Activated CD8-positive, alpha-beta memory T cell treated with anti-CD3 and anti-CD28 coated beads for 36 hours (primary cell): ENCODE data around the gene SCFD2. TPM values are rescaled to one million over a fixed set of nuclear protein-coding genes. Genes with fewer than 3 reads are reported as not detected.
"Not testable (repeated sequence)": the region's sequence is repeated elsewhere in the genome, so short reads cannot be mapped to it uniquely, and the experiment has no call there.

Experiments used
- CTCF ChIA-PET: fragments of 350-600 bp; sonication (Branson Sonifier 250); formaldehyde crosslinking; loops from one replicate; lab custom pipeline; 2021; ENCODE audit warnings: antibody characterized with exemption; lab: Charles Lee
- POLR2A ChIA-PET: fragments of 350-600 bp; sonication (Branson Sonifier 250); formaldehyde crosslinking; loops from one replicate; lab custom pipeline; 2021; ENCODE audit warnings: antibody characterized with exemption; lab: Charles Lee
- total RNA-seq, 2 experiments: library from RNA; stranded (reverse); gene quantifications; one replicate each; pipeline ENCODE4 v1.2.3, GENCODE V29; 2021

Gene SCFD2
- total RNA-seq, 2 experiments from 2014 or later, result 29.3 to 29.7 TPM

DNA sequence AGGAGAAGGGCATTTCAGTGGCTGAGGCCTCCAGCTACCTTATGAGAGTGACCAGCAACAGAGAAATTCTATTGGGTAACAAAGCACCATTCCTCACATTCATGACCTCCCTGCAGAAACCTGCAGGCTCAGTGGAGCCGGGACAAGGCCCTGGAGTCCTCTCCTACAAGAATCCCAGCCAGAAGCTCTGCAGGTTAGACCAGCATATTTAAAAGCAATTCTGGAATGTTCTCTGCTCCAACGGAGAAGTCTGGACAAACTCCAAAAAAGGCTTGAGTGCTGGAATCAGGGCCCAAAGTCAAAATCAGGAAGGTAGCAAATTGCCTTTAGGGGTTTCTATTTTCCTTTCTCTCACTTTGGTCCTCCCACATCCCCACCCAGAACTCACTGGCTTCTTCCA, 202.9 kb downstream of the SCFD2 start:
- POLR2A ChIA-PET, result no interaction called here
- CTCF ChIA-PET, result no interaction called here

DNA sequence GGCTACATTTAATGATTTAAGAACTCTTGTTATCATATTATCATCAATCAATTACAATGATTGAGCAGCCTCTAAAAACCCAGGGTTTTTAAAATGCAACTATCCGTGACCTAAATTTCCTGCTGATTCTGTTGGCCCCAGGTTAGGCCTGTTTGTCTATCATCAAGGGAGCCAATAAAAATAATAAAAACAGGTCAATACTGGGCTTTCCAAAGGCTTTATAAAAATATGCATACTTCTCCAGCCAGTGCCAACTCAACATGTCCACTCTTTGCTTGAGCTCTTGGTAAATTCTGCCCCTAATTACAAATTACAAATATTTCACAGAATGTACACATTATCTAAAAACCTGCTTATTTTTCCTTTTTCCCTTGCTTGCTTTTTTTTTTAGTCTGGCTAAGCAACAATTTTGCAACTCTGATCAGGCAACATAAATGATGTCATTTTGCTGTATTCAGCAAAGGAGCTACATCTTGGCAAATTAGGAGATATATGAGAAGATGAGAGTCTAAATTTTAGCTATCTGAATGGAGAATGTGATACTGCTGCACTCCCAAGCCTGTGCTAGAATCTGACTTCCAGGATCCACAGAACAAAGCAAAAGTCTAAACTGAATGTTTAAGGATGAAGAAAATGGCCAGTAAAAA, 204.0 kb downstream of the SCFD2 start:
- CTCF ChIA-PET, result no interaction called here
- POLR2A ChIA-PET, result no interaction called here

DNA sequence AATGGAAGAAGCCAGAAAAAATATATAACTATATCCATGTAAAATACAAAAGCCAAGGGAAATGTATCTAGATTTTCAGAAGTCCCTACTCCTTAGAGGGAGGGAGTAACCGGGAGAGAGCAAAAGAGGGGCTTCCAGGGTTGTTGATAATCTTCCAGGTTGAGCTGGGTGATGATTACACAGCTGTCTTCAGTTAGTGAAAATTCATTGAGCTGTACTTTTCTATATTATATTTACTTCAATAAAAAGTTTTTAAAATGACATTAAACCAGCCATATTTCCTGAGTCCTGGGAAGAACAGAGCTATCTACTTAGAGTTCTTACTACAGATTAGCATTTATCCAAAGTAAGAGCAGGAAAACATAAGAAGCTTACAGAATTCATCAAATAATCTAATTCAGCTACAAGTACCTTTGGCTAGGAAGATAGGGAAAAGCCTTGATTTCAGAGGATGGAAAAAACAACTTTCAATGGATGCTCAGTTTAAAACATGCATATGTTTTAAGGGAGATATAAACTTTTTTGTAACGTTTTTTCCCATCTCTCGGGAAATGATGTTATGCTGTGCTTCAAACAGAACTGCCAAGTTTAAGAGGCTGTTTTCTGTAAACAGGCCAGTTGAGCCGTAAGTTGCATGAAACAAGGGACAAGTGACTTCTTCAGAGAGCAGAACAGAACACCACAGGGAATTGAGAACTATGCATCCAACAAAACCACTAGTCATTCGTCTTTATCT, 204.6 kb downstream of the SCFD2 start:
- ChIA-PET CTCF (no interaction called here), POLR2A (no interaction called here)

DNA sequence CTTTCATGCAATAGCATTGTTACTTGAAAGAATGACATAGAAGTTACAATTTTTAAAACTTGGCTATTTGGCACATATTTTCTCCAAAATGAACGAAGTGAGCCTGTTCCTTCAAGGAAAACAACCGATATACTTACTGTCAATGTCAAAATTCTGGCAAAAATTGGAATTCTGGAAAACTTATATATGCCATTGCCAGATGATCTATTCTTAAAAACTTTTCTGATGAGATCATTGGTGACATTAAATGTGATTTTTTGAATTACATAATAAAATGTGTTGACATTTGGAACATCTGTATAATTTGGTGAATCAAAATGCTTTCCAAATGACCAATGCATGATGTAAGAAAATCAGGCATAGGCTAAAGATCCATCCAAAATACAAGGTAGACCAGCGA, 209.0 kb downstream of the SCFD2 start:
- POLR2A ChIA-PET, result no interaction called here
- CTCF ChIA-PET, result no interaction called here

DNA sequence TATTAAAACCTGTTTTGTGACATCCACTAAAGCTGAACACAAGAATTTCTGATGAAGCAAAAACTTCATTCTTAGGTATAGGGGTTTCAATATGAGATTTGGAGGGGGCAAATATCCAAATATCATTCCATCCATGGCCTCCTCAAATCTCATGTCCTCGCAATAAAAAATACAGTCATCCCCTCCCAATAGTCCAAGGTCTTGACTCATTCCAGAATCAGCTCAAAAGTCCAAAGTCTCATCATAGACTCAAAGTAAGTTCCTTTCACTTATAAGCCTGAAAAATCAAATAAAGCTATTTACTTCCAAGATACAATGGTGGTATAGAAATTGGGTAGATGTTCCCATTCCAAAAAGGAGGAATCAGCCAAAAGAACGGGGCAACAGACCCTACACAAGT, 213.4 kb downstream of the SCFD2 start:
- POLR2A ChIA-PET, result interaction anchor here (0.6 kb wide), 1 partner anchor 704 kb away, joined by 3 read pairs; no protein-coding TSS in a partner anchor
- CTCF ChIA-PET, result no interaction called here

DNA sequence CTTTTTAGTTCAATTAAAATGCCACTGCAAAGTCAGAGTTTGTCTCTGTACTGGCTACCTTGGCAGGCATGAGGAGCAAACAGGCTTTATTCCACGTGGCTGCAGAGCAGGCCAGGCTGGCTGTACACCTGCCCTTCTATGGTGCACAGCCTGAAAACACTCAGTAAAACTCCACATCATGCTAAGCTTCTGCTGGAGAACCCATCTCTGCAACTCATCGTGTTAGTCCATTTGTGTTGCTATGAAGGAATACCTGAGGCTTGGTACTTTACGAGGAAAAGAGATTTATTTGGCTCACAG, 214.4 kb downstream of the SCFD2 start:
- ChIA-PET POLR2A (no interaction called here), CTCF (interaction anchor here (0.6 kb wide), 1 partner anchor 32 kb away, joined by 3 read pairs; no protein-coding TSS in a partner anchor)

DNA sequence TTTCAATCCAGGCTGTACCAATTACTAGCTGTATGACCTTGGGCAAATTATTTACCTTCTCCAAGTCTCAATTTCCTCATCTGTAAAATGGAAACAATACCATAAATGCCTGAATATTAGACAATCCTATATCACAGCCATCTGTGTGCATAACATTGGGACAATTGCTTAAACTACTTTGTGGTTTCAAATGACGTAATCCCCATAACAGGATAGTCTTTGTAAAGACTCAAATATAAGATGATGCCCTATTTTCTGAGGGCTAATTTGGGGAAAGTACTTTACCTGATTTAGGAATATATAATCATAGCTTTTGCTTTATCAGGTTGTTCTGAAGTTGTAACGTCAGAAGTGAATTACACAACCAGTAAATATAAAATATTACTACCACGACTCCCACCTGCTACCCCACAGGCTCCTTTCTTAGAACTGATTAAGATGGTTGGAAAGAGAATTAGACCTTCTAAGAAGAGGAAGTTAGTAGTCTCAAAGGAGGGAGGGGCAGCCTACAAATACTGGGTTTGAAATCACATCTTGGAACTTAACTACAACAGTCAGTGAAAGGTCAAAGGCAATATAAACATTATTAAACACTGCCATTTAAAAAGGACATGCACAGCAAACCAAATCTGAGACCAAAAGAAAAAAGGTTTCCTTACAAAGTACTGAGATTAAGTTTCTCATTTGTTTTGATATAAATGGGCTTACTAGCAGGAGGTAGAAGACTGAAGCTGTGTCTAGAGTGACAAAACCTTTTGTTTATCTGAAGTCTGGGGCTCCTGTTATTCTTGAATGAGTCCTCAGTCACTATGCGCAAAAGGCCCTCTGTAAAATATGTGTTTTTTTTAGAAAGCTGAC, 215.0 kb downstream of the SCFD2 start:
- CTCF ChIA-PET, result no interaction called here
- POLR2A ChIA-PET, result no interaction called here

DNA sequence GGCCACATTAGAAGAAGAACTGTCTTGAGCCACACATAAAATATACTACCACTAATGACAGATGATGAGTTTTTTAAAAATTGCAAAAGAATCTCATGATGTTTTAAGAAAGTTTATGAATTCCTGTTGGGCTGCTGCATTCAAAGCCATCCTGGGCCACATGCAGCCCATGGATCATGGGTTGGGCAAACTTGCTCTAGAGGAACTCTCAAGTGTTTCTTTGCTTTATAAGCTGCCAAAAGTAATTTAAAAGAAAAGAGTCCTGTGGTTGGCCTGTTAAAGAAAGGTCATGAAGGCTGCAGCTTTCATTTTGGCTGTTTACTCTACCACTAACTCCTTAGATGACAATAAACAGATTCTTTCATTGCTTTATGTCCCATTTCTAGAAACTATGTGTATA, 218.2 kb downstream of the SCFD2 start:
- POLR2A ChIA-PET, result no interaction called here
- CTCF ChIA-PET, result no interaction called here

DNA sequence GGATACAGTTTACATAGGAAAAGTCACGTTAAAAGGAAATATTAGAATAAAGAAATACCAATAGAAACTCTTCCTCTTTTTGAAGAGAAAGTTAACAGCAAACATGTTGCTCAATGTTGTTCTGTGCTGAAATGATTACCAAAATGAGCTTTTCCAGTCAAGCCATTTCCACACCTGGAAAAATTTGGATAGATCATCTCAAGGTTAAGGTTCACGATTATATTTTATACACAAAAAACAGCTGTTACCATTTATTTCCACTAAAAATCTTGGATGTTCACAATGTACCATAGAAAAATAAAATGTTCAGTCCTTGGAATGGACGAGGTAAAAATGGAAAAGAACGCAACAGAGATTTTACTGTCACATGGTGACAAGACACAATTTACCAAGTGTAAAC, 218.7 kb downstream of the SCFD2 start:
- CTCF ChIA-PET, result no interaction called here
- POLR2A ChIA-PET, result no interaction called here

DNA sequence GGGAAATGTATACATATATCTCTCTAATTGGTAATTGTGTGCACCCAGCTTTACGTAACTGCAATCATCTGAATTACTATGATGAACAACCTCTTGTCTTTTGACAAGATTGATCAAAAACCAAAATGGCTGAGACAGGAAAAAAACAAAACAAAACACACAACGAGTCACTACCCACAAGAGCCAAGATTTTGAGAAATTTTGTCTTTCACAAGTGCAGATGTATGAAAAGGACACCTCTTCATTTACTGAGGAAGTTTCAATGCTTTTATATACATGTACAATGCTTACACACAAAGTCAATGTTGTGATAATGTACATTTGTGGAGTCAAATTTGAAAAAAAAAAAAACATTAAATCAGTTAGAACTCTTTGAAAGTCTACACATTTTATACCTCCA, 224.6 kb downstream of the SCFD2 start:
- POLR2A ChIA-PET, result no interaction called here
- CTCF ChIA-PET, result interaction anchor here (0.7 kb wide), 1 partner anchor 1093 kb away, joined by 3 read pairs; no protein-coding TSS in a partner anchor

DNA sequence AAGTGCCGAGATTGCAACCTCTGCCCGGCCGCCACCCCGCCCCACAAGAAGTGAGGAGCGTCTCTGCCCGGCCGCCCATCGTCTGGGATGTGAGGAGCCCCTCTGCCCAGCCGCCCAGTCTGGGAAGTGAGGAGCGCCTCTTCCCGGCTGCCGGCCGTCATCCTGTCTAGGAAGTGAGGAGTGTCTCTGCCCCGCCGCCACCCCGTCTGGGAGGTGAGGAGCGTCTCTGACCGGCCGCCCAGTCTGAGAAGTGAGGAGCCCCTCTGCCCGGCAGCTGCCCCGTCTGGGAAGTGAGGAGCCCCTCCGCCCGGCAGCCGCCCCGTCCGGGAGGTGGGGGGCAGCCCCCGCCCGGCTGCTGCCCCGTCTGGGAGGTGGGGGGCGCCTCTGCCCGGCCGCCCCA, 226.6 kb downstream of the SCFD2 start:
- POLR2A ChIA-PET, CTCF ChIA-PET: not testable (repeated sequence)

DNA sequence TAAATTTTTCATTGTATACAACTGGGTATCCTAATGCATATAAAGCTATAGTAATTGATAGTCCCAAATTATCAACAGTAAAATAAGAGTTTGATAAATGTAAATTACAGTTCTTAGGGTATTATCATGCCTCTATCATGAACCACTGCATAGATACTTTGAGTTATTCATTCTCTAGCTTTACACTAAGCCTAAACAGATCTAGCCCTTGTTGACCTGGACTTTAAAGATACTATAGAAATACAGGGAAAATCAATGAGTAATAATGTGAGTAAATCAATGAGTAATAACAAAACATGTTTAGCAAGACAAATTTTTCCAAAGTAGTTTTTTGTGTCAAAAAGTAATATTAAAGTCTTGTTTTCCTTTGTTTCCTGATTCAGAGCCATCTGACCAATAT, 228.4 kb downstream of the SCFD2 start:
- ChIA-PET POLR2A (no interaction called here), CTCF (no interaction called here)

DNA sequence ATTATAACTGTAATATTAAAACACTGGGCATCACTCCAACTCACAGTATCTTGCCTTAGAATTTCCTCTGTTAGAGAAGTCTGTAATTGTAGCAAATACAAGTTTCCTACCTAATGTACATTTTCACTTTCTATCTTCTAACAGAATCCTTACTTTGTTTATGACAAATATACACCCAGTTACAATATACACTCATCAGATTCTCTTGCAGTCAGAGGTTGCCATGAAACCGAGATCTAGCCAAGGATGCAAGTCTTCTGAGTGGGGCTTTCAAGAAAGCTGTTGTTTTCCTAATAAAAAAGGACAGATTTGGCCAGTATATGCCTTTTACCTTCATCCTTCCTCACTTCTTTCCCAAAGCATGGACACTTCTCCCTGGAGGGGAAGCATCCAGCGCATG, 228.9 kb downstream of the SCFD2 start:
- CTCF ChIA-PET, result no interaction called here
- POLR2A ChIA-PET, result no interaction called here

DNA sequence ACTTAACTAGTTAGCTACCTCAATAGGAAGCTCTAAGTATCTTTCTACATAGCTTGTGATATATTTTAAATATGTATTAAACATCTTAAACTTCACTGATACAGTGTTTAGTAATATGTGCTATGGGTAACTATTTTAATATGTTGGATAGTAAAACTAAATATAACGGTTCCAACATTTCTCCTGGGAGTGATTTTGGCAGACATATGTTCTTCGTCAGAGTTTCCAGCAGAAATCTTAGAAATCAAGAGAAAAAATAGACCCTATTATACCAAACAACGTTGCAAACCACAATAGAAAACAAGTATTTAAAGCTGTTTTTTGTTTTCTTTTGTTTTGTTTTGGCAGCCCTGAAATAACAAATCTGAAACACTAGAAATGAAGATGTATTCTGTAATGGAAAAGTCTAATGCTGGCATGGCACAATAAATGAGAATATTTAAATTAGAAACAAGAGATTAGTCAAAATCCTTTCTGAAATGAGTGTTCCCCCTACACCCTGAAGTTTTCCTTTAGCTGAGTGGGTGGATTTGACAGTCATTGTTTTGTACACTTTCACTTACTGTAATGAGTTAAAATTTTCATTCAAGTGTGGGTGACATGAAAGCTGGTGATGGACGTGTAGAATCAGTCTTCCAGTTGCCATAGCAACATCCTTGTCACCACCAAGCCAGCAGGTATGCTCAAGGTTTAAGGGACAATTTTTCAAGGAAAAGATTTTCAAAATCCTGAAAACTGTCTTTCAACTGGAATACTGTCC, 233.5 kb downstream of the SCFD2 start:
- ChIA-PET CTCF (no interaction called here), POLR2A (interaction anchor here (1.3 kb wide), 1 partner anchor 420 kb away, joined by 3 read pairs; no protein-coding TSS in a partner anchor)

DNA sequence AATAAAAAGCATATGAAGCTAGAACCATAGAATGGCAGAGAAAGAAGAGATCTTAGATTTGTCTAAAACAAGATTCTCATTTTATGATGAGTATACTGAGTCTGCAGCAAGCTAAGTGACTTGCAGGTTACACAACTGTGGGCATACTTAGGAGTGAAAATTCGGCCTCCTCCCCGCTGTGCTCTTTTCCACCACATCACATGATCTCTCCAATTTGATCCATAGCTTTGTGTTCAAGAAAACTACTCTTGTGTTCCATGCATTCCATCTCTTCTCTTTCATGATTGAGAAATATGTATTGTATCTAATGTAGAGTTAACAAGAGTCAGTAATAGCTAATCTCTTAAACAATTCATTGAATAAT, 234.3 kb downstream of the SCFD2 start:
- CTCF ChIA-PET, result no interaction called here

DNA sequence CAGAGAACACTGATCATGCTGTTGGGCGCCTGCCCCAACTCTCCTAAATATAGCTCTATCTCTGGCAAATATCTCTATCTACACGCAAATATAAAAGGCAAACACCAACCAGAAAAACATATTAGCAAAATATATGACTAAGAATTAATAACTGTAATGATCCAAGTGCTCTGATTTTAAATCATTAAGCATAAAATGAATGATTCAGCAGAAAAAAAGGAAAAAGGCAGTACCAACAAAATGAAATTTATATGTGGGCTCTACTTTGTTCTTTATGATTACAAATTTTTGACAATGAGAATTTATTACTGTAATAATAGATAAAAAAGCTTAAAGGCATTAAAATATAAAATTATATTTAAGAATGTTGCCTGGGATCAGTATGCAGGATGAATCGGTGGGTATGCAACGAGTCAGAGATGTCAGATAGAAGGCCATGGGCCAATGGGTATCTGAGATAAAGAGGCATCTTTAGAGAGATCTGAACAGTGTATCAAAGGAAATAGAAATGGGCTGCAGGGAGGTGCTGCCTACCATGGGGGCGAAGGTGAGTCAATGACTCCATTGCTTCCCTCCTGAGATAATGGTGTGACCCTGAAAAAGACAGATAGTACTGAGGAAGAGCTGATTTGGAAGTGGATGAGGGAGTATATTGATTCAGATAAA, 234.8 kb downstream of the SCFD2 start:
- CTCF ChIA-PET, result no interaction called here
- POLR2A ChIA-PET, result no interaction called here

More for the DNA sequence above, 234.3 kb downstream of the SCFD2 start:
- POLR2A ChIA-PET, result no interaction called here

DNA sequence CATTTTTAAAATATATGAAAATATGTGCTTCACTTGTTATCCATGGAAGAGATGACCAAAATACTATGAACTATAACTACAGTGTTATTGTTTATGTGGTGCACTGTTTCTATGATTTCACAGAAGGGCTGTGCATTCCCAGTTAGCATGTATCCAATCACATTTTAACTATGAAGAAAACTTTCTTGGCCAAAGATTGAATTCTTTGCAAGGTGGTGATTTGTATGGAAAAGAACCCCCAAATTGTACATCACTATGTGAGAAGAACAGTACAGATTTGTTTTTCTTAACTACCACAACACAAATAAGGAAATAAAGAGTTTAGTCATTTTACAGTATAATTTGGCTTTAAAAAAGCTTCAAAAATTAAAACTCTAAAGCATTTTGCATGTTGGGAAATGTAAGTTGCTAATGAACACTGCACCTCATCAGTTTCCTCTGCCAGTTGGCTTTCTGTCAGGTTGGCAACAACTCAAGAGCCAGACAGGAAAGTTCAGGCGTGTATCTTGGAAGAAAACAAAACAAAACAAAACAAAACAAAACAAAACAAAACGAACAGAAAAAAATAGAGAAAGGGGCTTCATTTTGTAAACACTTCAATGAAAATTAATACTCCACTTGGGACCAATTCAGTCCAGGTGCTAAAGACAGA, 237.0 kb downstream of the SCFD2 start:
- ChIA-PET CTCF (no interaction called here), POLR2A (no interaction called here)

DNA sequence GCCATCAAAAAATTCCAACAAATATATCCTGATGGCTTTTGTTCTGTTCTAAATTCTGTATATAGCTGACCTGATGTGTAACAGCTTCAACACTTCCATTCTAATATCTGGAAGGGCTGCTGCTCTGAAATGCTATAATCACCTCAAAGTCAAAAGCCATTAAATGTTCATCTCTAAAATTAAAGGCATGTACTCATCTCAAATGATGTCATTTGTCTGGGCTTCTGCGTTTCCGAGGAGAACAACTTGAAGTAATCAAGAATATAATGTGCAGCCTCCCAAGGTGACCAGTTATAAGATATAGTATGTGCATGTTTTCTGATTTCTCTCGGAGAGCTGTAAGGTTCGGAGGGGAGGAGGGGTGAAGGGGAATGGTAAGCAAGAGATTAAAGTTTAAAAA, 237.6 kb downstream of the SCFD2 start:
- POLR2A ChIA-PET, result no interaction called here
- CTCF ChIA-PET, result no interaction called here

DNA sequence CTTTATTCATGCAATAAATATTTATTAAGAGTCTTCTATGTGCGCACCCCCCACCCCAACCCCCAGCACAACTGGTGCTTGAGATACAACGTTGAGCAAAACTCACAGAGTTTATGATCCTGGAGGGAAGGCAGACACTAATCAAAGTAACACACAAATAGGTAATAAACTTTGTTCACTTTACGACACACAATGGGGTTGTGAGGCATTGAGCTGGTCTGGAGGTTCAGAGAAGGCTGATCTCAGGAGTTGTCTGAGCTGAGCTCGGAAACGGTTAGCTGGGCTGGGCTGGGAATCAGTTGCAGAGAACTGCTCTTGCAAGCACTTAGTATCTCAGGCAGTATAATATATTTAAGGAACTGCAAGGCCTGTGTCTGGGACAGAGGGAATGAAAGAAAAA, 238.5 kb downstream of the SCFD2 start:
- ChIA-PET POLR2A (no interaction called here), CTCF (no interaction called here)
